ENCODE measurements around the gene PRDM4. TPM values are rescaled to one million over a fixed set of nuclear protein-coding genes. Genes with fewer than 3 reads are reported as not detected.

Gene PRDM4
- total and polyA plus RNA-seq, 2 of the 13 experiments (the other 11 are each of a cell fraction or from before 2014, with no cell fraction given) = 9.9 to 15.3 TPM

DNA sequence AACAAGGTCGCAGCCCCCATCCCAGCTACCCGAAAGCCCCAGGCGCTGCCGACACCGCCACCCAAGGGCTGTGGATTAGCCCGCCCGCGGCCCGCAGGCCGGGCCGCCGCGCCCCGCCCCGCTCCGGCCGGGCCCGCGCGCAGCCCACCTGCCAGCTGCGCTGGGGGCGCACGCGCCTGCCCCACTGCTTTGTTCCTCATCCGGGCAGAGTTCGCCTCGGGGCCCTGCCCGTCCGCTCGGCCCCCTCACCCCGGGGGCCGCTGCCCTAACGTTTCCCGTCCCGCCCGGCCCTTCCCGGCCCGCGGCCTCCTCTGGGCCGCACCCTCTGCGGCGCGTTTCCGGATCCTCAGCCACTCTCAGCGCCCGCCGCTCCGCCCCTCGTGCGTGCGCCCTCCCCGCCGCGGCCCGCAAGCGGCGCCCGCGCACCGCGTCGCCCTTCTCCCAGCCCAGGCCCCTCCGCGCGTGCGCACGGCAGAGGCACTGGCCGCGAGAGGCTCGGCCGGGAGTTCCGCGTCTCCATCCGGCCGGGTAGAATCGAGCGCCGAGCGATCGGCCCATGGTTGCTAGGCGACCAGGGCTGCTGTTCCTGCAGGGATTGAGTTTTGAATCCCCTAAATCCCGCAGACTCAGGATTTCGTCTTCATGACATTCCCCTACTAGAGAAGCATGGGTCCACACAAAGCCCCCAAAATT lies at the start of gene PRDM4 (continued):
- TF ChIP-seq, protein P1, sequence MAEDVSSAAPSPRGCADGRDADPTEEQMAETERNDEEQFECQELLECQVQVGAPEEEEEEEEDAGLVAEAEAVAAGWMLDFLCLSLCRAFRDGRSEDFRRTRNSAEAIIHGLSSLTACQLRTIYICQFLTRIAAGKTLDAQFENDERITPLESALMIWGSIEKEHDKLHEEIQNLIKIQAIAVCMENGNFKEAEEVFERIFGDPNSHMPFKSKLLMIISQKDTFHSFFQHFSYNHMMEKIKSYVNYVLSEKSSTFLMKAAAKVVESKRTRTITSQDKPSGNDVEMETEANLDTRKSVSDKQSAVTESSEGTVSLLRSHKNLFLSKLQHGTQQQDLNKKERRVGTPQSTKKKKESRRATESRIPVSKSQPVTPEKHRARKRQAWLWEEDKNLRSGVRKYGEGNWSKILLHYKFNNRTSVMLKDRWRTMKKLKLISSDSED (CRISPR knock-in tag; IDR thresholded peaks at IDR 0.05) = no peak
- TF ChIP-seq, protein P2, sequence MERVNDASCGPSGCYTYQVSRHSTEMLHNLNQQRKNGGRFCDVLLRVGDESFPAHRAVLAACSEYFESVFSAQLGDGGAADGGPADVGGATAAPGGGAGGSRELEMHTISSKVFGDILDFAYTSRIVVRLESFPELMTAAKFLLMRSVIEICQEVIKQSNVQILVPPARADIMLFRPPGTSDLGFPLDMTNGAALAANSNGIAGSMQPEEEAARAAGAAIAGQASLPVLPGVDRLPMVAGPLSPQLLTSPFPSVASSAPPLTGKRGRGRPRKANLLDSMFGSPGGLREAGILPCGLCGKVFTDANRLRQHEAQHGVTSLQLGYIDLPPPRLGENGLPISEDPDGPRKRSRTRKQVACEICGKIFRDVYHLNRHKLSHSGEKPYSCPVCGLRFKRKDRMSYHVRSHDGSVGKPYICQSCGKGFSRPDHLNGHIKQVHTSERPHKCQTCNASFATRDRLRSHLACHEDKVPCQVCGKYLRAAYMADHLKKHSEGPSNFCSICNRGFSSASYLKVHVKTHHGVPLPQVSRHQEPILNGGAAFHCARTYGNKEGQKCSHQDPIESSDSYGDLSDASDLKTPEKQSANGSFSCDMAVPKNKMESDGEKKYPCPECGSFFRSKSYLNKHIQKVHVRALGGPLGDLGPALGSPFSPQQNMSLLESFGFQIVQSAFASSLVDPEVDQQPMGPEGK (CRISPR knock-in tag; IDR thresholded peaks at IDR 0.05) = peak; percentile 76
- TF ChIP-seq, protein P3, sequence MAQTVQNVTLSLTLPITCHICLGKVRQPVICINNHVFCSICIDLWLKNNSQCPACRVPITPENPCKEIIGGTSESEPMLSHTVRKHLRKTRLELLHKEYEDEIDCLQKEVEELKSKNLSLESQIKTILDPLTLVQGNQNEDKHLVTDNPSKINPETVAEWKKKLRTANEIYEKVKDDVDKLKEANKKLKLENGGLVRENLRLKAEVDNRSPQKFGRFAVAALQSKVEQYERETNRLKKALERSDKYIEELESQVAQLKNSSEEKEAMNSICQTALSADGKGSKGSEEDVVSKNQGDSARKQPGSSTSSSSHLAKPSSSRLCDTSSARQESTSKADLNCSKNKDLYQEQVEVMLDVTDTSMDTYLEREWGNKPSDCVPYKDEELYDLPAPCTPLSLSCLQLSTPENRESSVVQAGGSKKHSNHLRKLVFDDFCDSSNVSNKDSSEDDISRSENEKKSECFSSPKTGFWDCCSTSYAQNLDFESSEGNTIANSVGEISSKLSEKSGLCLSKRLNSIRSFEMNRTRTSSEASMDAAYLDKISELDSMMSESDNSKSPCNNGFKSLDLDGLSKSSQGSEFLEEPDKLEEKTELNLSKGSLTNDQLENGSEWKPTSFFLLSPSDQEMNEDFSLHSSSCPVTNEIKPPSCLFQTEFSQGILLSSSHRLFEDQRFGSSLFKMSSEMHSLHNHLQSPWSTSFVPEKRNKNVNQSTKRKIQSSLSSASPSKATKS (CRISPR knock-in tag; IDR thresholded peaks at IDR 0.05) = no peak
- TF ChIP-seq ZNF607 (CRISPR knock-in tag; IDR thresholded peaks at IDR 0.05; ENCODE audit: borderline replicate concordance) = no peak
- peak; percentile 60; the same call in 1 of the 2 replicates for TF ChIP-seq SAFB2 (CRISPR knock-in tag; IDR thresholded peaks at IDR 0.05; ENCODE audit: borderline replicate concordance, low read depth)
- TF ChIP-seq, protein P4, sequence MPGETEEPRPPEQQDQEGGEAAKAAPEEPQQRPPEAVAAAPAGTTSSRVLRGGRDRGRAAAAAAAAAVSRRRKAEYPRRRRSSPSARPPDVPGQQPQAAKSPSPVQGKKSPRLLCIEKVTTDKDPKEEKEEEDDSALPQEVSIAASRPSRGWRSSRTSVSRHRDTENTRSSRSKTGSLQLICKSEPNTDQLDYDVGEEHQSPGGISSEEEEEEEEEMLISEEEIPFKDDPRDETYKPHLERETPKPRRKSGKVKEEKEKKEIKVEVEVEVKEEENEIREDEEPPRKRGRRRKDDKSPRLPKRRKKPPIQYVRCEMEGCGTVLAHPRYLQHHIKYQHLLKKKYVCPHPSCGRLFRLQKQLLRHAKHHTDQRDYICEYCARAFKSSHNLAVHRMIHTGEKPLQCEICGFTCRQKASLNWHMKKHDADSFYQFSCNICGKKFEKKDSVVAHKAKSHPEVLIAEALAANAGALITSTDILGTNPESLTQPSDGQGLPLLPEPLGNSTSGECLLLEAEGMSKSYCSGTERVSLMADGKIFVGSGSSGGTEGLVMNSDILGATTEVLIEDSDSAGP (CRISPR knock-in tag; IDR thresholded peaks at IDR 0.05; ENCODE audit: borderline replicate concordance) = peak; percentile 23; the same call in 1 of the 2 replicates
- TF ChIP-seq RBM22 (optimal IDR thresholded peaks at IDR 0.05; ENCODE audit: low read length) = no peak
- TF ChIP-seq KAT2B (IDR thresholded peaks at IDR 0.05; ENCODE audit: borderline replicate concordance, low read depth, low read length) = 0 out of 2 replicates have a peak, but pooled peaks have one; percentile 2
- TF ChIP-seq ZNF510 (CRISPR knock-in tag; IDR thresholded peaks at IDR 0.05; ENCODE audit: low read depth) = no peak; the same call in 1 of the 2 replicates
- peak; percentile 72; the same call in 1 of the 2 replicates for TF ChIP-seq KAT8 (CRISPR knock-in tag; IDR thresholded peaks at IDR 0.05)
- TF ChIP-seq CAMTA2 (CRISPR knock-in tag; IDR thresholded peaks at IDR 0.05; ENCODE audit: borderline replicate concordance) = no peak
- TF ChIP-seq, protein P5, sequence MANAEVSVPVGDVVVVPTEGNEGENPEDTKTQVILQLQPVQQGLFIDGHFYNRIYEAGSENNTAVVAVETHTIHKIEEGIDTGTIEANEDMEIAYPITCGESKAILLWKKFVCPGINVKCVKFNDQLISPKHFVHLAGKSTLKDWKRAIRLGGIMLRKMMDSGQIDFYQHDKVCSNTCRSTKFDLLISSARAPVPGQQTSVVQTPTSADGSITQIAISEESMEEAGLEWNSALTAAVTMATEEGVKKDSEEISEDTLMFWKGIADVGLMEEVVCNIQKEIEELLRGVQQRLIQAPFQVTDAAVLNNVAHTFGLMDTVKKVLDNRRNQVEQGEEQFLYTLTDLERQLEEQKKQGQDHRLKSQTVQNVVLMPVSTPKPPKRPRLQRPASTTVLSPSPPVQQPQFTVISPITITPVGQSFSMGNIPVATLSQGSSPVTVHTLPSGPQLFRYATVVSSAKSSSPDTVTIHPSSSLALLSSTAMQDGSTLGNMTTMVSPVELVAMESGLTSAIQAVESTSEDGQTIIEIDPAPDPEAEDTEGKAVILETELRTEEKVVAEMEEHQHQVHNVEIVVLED (CRISPR knock-in tag; IDR thresholded peaks at IDR 0.05; ENCODE audit: borderline replicate concordance) = peak; percentile 84
- no peak for TF ChIP-seq ZNF839 (CRISPR knock-in tag; IDR thresholded peaks at IDR 0.05; ENCODE audit: borderline replicate concordance)
- 0 out of 2 replicates have a peak, but pooled peaks have one; percentile 39 for TF ChIP-seq CBFB (CRISPR knock-in tag; IDR thresholded peaks at IDR 0.05)
- peak; percentile 55; the same call in 1 of the 2 replicates for TF ChIP-seq KLF6 (CRISPR knock-in tag; IDR thresholded peaks at IDR 0.05)
- TF ChIP-seq, protein P6, sequence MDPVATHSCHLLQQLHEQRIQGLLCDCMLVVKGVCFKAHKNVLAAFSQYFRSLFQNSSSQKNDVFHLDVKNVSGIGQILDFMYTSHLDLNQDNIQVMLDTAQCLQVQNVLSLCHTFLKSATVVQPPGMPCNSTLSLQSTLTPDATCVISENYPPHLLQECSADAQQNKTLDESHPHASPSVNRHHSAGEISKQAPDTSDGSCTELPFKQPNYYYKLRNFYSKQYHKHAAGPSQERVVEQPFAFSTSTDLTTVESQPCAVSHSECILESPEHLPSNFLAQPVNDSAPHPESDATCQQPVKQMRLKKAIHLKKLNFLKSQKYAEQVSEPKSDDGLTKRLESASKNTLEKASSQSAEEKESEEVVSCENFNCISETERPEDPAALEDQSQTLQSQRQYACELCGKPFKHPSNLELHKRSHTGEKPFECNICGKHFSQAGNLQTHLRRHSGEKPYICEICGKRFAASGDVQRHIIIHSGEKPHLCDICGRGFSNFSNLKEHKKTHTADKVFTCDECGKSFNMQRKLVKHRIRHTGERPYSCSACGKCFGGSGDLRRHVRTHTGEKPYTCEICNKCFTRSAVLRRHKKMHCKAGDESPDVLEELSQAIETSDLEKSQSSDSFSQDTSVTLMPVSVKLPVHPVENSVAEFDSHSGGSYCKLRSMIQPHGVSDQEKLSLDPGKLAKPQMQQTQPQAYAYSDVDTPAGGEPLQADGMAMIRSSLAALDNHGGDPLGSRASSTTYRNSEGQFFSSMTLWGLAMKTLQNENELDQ (CRISPR knock-in tag; IDR thresholded peaks at IDR 0.05; ENCODE audit: borderline replicate concordance) = no peak
